Ectodermal cell (in vitro differentiated cells): ENCODE measurements around the gene TACSTD2.
"Not testable (repeated sequence)": the region's sequence is repeated elsewhere in the genome, so short reads cannot be mapped to it uniquely, and the experiment has no call there.

Source experiments
- H3K27ac ChIP-seq: 2 replicates; pipeline ENCODE4 v1.7.0; 2013; ENCODE audit warnings: mild to moderate bottlenecking, low read depth, low read length; ENCODE audit not compliant: insufficient read depth, poor library complexity, severe bottlenecking
- H3K27me3 ChIP-seq: 2 replicates; pipeline ENCODE4 v1.7.0; 2013; ENCODE audit warnings: mild to moderate bottlenecking, low read length; ENCODE audit not compliant: insufficient read depth, control insufficient read depth, poor library complexity, severe bottlenecking
- H3K36me3 ChIP-seq: one replicate; pipeline ENCODE4 v1.7.0; 2013; ENCODE audit warnings: low read length; ENCODE audit not compliant: control insufficient read depth, insufficient read depth
- H3K4me1 ChIP-seq: one replicate; pipeline ENCODE4 v1.7.0; 2013; ENCODE audit warnings: low read length; ENCODE audit not compliant: control insufficient read depth, insufficient read depth
- H3K4me3 ChIP-seq: 2 replicates; pipeline ENCODE4 v1.7.0; 2013; ENCODE audit warnings: low read depth, low read length, control low read depth; ENCODE audit not compliant: insufficient read depth
- H3K9me3 ChIP-seq: 2 replicates; pipeline ENCODE4 v1.7.0; 2013; ENCODE audit warnings: mild to moderate bottlenecking, low read length, moderate library complexity; ENCODE audit not compliant: control insufficient read depth
- WGBS, 2 experiments: methylation state at CpG; one replicate each; pipeline ENCODE4 v1.1.7; 2013; ENCODE audit warnings: missing lambda C conversion rate in 2 of 2; 5-methylcytosine and 5-hydroxymethylcytosine counted together

The TACSTD2 gene

GRCh38 chr1:58590019-58590418, 13.0 kb upstream of the TACSTD2 start:
- no peaks in the 10 kb centered on the region for H3K4me1 ChIP-seq
- H3K27ac ChIP-seq = no peak overlapping the region
- H3K4me3 ChIP-seq = no peak overlapping the region
- no peaks in the 10 kb centered on the region for H3K27me3 ChIP-seq
- no peaks in the 10 kb centered on the region for H3K36me3 ChIP-seq
- H3K9me3 ChIP-seq = no peaks in the 10 kb centered on the region

GRCh38 chr1:58588396-58588795, 11.3 kb upstream of the TACSTD2 start:
- WGBS, 2 experiments = 94 to 95% methylated on average over 5 of the region's 5 CpGs
- Histone ChIP-seq H3K27ac (no peak overlapping the region), H3K36me3 (no peaks in the 10 kb centered on the region), H3K9me3 (no peaks in the 10 kb centered on the region), H3K27me3 (no peaks in the 10 kb centered on the region), H3K4me1 (no peaks in the 10 kb centered on the region), H3K4me3 (no peak overlapping the region)

GRCh38 chr1:58587667-58588066, 10.6 kb upstream of the TACSTD2 start:
- H3K27me3 ChIP-seq = no peaks in the 10 kb centered on the region
- H3K9me3 ChIP-seq = no peaks in the 10 kb centered on the region
- H3K27ac ChIP-seq = no peak overlapping the region
- no peaks in the 10 kb centered on the region for H3K36me3 ChIP-seq
- no peaks in the 10 kb centered on the region for H3K4me1 ChIP-seq
- WGBS, 2 experiments = 93 to 100% methylated on average over 1 of the region's 2 CpGs
- H3K4me3 ChIP-seq = no peak overlapping the region

DNA sequence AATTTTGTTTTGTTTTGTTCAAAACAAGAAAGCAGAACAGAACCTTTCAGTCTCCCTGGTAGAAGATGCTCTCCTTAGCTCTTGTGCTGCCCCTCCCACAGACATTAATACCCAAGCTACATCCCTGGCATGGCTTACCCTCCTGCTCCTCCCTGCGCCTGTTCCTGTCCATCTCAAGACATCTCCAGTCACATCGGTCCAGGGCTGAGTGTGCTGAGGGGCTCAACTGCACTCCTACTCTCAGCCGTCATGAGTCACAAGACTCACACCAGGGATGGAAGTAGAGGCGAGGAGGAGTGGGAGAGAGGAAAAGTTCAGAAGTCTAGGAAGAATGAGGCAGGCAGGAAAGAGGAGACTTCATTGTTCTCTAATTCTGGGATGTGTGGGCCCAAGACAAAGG, 9.2 kb upstream of the TACSTD2 start:
- no peak overlapping the region for H3K27ac ChIP-seq
- H3K4me3 ChIP-seq = no peak overlapping the region
- no peaks in the 10 kb centered on the region for H3K4me1 ChIP-seq
- H3K27me3 ChIP-seq = no peaks in the 10 kb centered on the region
- 68 to 70% methylated on average over 4 of the region's 4 CpGs for WGBS, 2 experiments
- H3K9me3 ChIP-seq = no peaks in the 10 kb centered on the region
- H3K36me3 ChIP-seq = no peaks in the 10 kb centered on the region

DNA sequence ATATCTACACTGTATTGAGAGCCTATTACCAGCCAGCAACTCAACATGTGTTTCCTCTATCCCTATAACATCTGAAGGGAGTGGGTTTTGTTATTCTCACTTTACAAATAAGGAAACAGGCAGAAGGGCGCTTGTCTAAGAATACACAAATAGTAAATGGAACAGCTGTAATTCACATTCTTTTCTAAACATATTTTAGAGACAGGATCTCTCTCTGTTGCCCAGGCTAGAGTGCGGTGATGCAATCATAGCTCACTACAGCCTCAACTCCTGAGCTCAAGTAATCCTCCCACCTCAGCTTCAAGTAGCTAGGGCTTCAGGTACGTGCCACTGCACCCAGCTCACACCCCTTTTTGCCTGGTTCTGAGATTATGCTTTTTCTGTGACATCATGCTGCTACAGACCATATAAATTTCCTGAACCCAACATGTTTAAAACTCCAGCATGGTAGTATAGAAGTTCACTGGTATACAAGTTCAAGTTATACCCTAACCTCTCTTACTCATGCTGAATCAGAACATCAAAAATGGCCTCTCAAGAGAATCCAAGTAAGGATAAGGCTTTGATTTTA, 8.6 kb upstream of the TACSTD2 start:
- Histone ChIP-seq H3K27ac (no peak overlapping the region), H3K4me1 (no peaks in the 10 kb centered on the region), H3K27me3 (no peaks in the 10 kb centered on the region), H3K9me3 (no peaks in the 10 kb centered on the region), H3K4me3 (no peak overlapping the region), H3K36me3 (no peaks in the 10 kb centered on the region)
- 69% methylated on average over 3 of the region's 3 CpGs for WGBS, 2 experiments

DNA sequence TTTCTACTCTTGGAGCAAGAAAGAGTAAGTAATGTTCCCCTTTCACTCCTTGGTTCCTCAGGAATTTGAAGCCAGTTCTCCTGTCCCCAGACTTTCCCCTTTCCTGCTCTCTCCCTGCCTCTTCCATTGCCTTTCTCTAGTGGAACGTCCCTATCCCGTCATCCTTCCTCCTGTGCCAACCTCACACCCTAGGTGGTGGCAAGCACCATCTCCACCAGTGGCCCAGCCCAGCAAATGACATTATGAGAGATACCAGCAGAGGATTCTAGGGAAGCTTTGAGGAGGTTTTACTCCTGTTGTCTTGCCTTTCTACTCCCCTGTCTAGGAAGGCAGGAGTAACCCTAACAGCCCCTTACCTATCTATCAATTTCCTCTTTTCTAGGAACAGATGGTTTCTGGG, 8.1 kb upstream of the TACSTD2 start:
- H3K4me1 ChIP-seq = no peaks in the 10 kb centered on the region
- no peaks in the 10 kb centered on the region for H3K36me3 ChIP-seq
- 57% methylated on average over 2 of the region's 2 CpGs for WGBS, 2 experiments
- no peaks in the 10 kb centered on the region for H3K27me3 ChIP-seq
- H3K4me3 ChIP-seq = no peak overlapping the region
- no peaks in the 10 kb centered on the region for H3K9me3 ChIP-seq
- H3K27ac ChIP-seq = no peak overlapping the region

DNA sequence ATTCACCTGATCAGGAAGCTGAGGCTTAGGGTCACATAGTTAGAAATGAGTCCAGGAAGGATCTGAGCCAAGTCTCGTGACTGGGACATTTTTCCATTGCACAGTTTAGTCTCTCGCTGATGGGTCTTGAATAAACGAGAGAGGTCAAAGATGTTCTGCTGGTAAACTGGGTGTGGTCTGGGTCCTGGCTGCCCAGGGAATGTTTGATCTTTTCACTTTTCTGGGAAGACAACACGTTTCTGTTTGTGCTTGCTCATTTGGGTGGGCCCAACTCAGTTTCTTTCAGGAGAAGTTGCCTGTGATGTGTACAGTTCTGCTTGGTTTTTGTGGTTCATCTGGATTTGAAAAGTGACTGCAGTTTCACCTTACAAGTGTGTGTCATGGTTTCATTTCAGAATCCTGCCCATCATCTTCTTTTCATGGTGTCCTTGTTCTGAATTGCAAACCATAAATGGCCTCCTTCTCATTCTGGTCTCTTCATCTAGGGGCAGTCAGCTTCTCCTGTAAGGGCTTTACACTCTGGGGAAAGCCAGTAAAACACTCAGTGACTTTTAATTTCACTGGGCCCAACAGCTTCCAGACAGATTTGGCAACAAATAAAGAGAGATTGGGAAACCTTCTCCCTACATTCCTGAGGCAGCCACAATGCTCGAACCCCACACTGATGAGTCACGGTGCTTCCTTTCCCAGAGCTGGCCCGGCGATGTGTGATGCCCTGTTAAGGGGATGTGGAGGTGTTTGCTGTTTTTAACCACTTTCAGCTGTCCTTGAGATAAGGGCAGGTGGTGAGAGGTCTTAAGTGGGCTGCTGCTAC, 7.2 kb upstream of the TACSTD2 start:
- Histone ChIP-seq H3K4me3 (no peak overlapping the region), H3K27ac (no peak overlapping the region), H3K9me3 (no peaks in the 10 kb centered on the region), H3K27me3 (peaks cover 4% of the 10 kb centered on the region), H3K4me1 (no peaks in the 10 kb centered on the region), H3K36me3 (no peaks in the 10 kb centered on the region)
- 75 to 76% methylated on average over 8 of the region's 8 CpGs for WGBS, 2 experiments

GRCh38 chr1:58583496-58583895, 6.4 kb upstream of the TACSTD2 start:
- no peaks in the 10 kb centered on the region for H3K9me3 ChIP-seq
- H3K36me3 ChIP-seq = no peaks in the 10 kb centered on the region
- peaks cover 9% of the 10 kb centered on the region for H3K27me3 ChIP-seq
- no peaks in the 10 kb centered on the region for H3K4me1 ChIP-seq
- no peak overlapping the region for H3K4me3 ChIP-seq
- H3K27ac ChIP-seq = no peak overlapping the region
- WGBS, 2 experiments = 89 to 100% methylated on average over 1 of the region's 1 CpG

- not testable (repeated sequence) for H3K27ac ChIP-seq, H3K36me3 ChIP-seq, H3K9me3 ChIP-seq, H3K4me1 ChIP-seq, H3K4me3 ChIP-seq
- peaks cover 22% of the 10 kb centered on the region for H3K27me3 ChIP-seq
- WGBS, 2 experiments = no CpG with 5 or more reads among the region's 1 CpG
Measured at GRCh38 chr1:58582143-58582542, 5.1 kb upstream of the TACSTD2 start.

DNA sequence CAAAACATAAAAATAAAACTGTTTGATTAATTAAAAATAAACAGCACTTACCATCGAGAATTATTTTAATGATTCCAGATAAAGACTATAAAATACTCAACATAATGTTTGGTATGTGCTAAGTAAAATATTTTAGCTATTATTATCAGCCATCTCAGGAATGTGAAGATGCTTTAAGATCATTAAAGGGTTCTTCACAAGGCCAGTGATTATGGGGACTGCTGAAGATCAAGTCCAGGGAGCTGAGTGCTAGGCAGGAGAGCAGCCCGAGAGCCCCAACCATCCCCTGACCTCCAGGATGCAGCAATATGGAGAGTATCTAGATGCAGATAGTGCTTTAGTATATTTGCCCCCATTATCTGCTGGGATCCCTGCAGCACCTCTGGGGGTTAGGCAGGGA, 4.6 kb upstream of the TACSTD2 start:
- no peaks in the 10 kb centered on the region for H3K4me1 ChIP-seq
- H3K36me3 ChIP-seq = no peaks in the 10 kb centered on the region
- H3K27me3 ChIP-seq = peaks cover 27% of the 10 kb centered on the region
- WGBS, 2 experiments = 95 to 100% methylated on average over 1 of the region's 2 CpGs
- no peaks in the 10 kb centered on the region for H3K9me3 ChIP-seq
- H3K4me3 ChIP-seq = no peak overlapping the region
- no peak overlapping the region for H3K27ac ChIP-seq
